Trophoblast cell (in vitro differentiated cells and primary cell): ENCODE measurements around the gene CADPS.

ENCODE experiments used
- DNase-seq, 2 donors: peaks; one replicate each; pipeline ENCODE4 v3.0.0-alpha.2; 2016
- H2AFZ ChIP-seq: 2 replicates; pipeline ENCODE4 v1.6.1; 2013; ENCODE audit warnings: low read length, moderate library complexity, mild to moderate bottlenecking; ENCODE audit not compliant: insufficient read depth, poor library complexity
- H2AK5ac ChIP-seq: 2 replicates; pipeline ENCODE4 v1.6.1; 2013; ENCODE audit warnings: mild to moderate bottlenecking, low read length
- H2BK120ac ChIP-seq: 2 replicates; pipeline ENCODE4 v1.6.1; 2013; ENCODE audit warnings: low read length, mild to moderate bottlenecking, moderate library complexity; ENCODE audit not compliant: insufficient read depth, poor library complexity
- H2BK12ac ChIP-seq: 2 replicates; pipeline ENCODE4 v1.6.1; 2013; ENCODE audit warnings: mild to moderate bottlenecking, low read length, moderate library complexity
- H2BK5ac ChIP-seq: 2 replicates; pipeline ENCODE4 v1.6.1; 2013; ENCODE audit warnings: low read length, low read depth, moderate library complexity, mild to moderate bottlenecking; ENCODE audit not compliant: poor library complexity
- H3K14ac ChIP-seq: 2 replicates; pipeline ENCODE4 v1.6.1; 2013; ENCODE audit warnings: mild to moderate bottlenecking, low read length
- H3K18ac ChIP-seq: 2 replicates; pipeline ENCODE4 v1.6.1; 2013; ENCODE audit warnings: mild to moderate bottlenecking, low read length
- H3K23ac ChIP-seq: 2 replicates; pipeline ENCODE4 v1.6.1; 2013; ENCODE audit warnings: low read length
- H3K27ac ChIP-seq: 2 replicates; pipeline ENCODE4 v1.5.1; 2013; ENCODE audit warnings: low read depth, mild to moderate bottlenecking, inconsistent platforms, low read length, moderate library complexity
- H3K27me3 ChIP-seq: 2 replicates; pipeline ENCODE4 v1.6.1; 2013; ENCODE audit warnings: inconsistent platforms, mild to moderate bottlenecking, low read length, moderate library complexity; ENCODE audit not compliant: insufficient read depth
- H3K36me3 ChIP-seq, 2 experiments: 1 replicate in 1 of 2; 2 replicates in 1 of 2; pipeline ENCODE4 v1.6.1; 2013; ENCODE audit warnings: low read length in 2 of 2, mild to moderate bottlenecking in 2 of 2, moderate library complexity in 1 of 2; ENCODE audit not compliant: insufficient read depth in 2 of 2, control insufficient read depth in 1 of 2
- H3K4ac ChIP-seq: 2 replicates; pipeline ENCODE4 v1.6.1; 2013; ENCODE audit warnings: low read depth, mild to moderate bottlenecking, low read length, moderate library complexity
- H3K4me1 ChIP-seq, 2 experiments: 1 replicate in 1 of 2; 2 replicates in 1 of 2; pipeline ENCODE4 v1.6.1; 2013; ENCODE audit warnings: low read length in 2 of 2, mild to moderate bottlenecking in 2 of 2, moderate library complexity in 1 of 2; ENCODE audit not compliant: insufficient read depth in 2 of 2, control insufficient read depth in 1 of 2
- H3K4me2 ChIP-seq: 2 replicates; pipeline ENCODE4 v1.6.1; 2013; ENCODE audit warnings: inconsistent platforms, mild to moderate bottlenecking, low read length, moderate library complexity
- H3K4me3 ChIP-seq: 2 replicates; pipeline ENCODE4 v1.5.1; 2013; ENCODE audit warnings: mild to moderate bottlenecking, low read depth, low read length, inconsistent platforms
- H3K79me1 ChIP-seq: one replicate; pipeline ENCODE4 v1.6.1; 2013; ENCODE audit warnings: low read length
- H3K79me2 ChIP-seq: 2 replicates; pipeline ENCODE4 v1.6.1; 2013; ENCODE audit warnings: low read length, mild to moderate bottlenecking; ENCODE audit not compliant: control insufficient read depth, insufficient read depth, poor library complexity
- H3K9ac ChIP-seq: 2 replicates; pipeline ENCODE4 v1.6.1; 2013; ENCODE audit warnings: mild to moderate bottlenecking, low read length
- H3K9me3 ChIP-seq: 2 replicates; pipeline ENCODE4 v1.6.1; 2013; ENCODE audit warnings: low read depth, mild to moderate bottlenecking, control low read depth, inconsistent platforms, low read length; ENCODE audit not compliant: insufficient read depth
- H4K12ac ChIP-seq: 2 replicates; pipeline ENCODE4 v1.6.1; 2013; ENCODE audit warnings: low read depth, mild to moderate bottlenecking, low read length, moderate library complexity
- H4K8ac ChIP-seq: 2 replicates; pipeline ENCODE4 v1.6.1; 2013; ENCODE audit warnings: low read depth, mild to moderate bottlenecking, low read length, moderate library complexity
- H4K91ac ChIP-seq: one replicate; pipeline ENCODE4 v1.6.1; 2013; ENCODE audit warnings: low read depth, mild to moderate bottlenecking, low read length, moderate library complexity
- WGBS: extraction: QIAGEN DNeasy Blood & Tissue Kit; methylation state at CpG from one replicate; pipeline ENCODE4 v1.1.7; 2013; ENCODE audit warnings: missing lambda C conversion rate; ENCODE audit not compliant: insufficient read length, insufficient coverage; ENCODE audit errors: extremely low coverage; 5-methylcytosine and 5-hydroxymethylcytosine counted together

CADPS gene

DNA sequence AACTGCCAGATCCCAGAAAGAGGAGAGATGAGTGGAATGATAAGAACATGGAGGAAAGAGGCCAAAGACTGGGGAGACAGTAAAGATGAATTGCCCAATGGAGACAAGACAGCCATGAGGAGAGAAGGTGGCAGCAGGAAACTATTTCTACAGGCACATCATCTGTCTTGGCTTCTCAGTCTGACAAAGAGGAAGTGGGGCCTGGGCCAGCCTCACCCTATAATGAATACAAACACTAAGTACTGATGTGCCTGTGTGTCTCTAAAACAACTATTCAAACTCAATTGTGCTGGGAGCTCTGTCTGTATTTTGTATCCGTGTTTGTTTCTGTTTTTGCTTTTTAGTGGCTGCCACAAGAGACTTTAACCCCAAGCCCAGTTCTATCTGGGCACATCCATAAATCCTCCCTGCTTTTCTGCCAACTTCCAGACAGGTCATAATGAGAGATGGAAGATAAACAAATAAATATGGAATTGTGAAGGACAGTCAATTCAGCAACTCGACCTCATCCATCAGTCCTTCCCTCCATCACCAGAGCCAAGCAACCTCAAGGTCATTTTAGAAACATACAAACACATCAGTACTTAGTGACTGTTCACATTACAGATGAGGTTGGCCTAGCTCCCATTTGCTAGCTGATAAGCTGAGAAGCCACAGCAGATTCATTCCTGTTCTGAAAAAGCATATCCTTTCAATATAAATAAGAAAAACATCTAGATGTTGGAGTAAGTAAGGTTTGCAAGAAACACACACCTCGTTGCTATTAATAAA, 116.7 kb downstream of the CADPS start:
- Histone ChIP-seq H4K12ac (no peak overlapping the region), H3K9ac (no peak overlapping the region), H3K36me3 (no peaks in the 10 kb centered on the region), H3K23ac (no peak overlapping the region), H2AFZ (no peak overlapping the region), H3K4ac (no peak overlapping the region), H3K79me1 (no peaks in the 10 kb centered on the region), H2BK12ac (no peak overlapping the region), H2BK5ac (no peak overlapping the region), H2BK120ac (no peak overlapping the region), H4K91ac (no peak overlapping the region), H3K4me3 (no peak overlapping the region), H3K4me1 (no peaks in the 10 kb centered on the region), H4K8ac (no peak overlapping the region), H3K4me2 (no peak overlapping the region), H3K27ac (no peak overlapping the region), H3K18ac (no peak overlapping the region), H2AK5ac (no peak overlapping the region), H3K27me3 (no peaks in the 10 kb centered on the region), H3K14ac (no peak overlapping the region), H3K79me2 (no peaks in the 10 kb centered on the region), H3K9me3 (no peaks in the 10 kb centered on the region)
- no CpG with 5 or more reads among the region's 3 CpGs for WGBS
- no peak for DNase-seq

DNA sequence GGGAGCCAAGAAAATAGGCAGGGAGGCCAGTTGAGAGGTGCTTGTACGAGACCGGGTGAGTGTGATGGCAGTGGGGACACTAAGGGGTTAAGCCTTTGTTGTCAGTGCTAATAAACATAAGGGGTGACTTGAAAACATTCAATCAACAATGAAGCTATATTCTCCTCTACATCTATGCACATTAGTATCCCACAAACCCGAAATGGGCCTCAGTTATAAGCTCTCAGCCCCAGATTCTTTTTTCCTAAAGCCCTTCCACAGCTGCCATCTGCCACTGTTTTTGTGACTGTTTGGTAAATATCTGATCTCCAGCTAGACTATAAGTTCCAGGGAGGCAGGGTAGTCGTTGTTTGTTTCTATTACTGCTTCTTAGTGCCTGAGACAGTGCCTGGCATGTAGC, 118.2 kb downstream of the CADPS start:
- Histone ChIP-seq H3K79me1 (no peaks in the 10 kb centered on the region), H4K91ac (no peak overlapping the region), H4K8ac (no peak overlapping the region), H3K4me3 (no peak overlapping the region), H3K9me3 (no peaks in the 10 kb centered on the region), H3K4me2 (no peak overlapping the region), H3K27me3 (no peaks in the 10 kb centered on the region), H4K12ac (no peak overlapping the region), H2AFZ (no peak overlapping the region), H2BK12ac (no peak overlapping the region), H3K27ac (no peak overlapping the region), H3K14ac (no peak overlapping the region), H2AK5ac (no peak overlapping the region), H3K36me3 (no peaks in the 10 kb centered on the region), H2BK120ac (no peak overlapping the region), H3K9ac (no peak overlapping the region), H2BK5ac (no peak overlapping the region), H3K79me2 (no peaks in the 10 kb centered on the region), H3K23ac (no peak overlapping the region), H3K4me1 (no peaks in the 10 kb centered on the region), H3K4ac (no peak overlapping the region), H3K18ac (no peak overlapping the region)
- WGBS, result no CpG with 5 or more reads among the region's 4 CpGs
- DNase-seq, result no peak

DNA sequence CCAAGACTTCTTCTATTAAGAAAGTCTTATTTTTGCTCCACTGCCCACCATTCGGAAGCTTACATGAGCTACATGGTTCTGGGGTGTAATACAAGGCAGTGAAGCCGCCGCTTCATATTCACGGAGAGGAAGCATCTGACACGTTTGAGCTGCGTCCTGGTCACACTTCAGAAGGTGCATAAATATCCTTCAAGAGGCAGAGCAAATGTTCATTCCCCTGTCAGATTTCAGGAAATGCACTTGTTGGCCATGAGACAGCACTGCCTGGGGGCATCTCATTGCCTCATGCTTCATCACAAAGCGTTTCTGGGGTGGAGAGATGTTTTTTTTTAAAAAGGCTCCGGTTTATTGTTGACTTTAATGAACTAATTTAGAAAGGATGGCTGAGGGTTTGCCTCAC, 119.9 kb downstream of the CADPS start:
- Histone ChIP-seq H4K91ac (no peak overlapping the region), H3K9ac (no peak overlapping the region), H3K9me3 (no peaks in the 10 kb centered on the region), H2BK120ac (no peak overlapping the region), H3K18ac (no peak overlapping the region), H3K4ac (no peak overlapping the region), H3K27me3 (no peaks in the 10 kb centered on the region), H3K36me3 (no peaks in the 10 kb centered on the region), H3K79me2 (no peaks in the 10 kb centered on the region), H3K14ac (no peak overlapping the region), H4K8ac (no peak overlapping the region), H2AFZ (no peak overlapping the region), H3K27ac (no peak overlapping the region), H3K23ac (no peak overlapping the region), H3K79me1 (no peaks in the 10 kb centered on the region), H3K4me2 (no peak overlapping the region), H2AK5ac (no peak overlapping the region), H3K4me3 (no peak overlapping the region), H3K4me1 (no peaks in the 10 kb centered on the region), H4K12ac (no peak overlapping the region), H2BK5ac (no peak overlapping the region), H2BK12ac (no peak overlapping the region)
- WGBS, result no CpG with 5 or more reads among the region's 8 CpGs
- no peak for DNase-seq

DNA sequence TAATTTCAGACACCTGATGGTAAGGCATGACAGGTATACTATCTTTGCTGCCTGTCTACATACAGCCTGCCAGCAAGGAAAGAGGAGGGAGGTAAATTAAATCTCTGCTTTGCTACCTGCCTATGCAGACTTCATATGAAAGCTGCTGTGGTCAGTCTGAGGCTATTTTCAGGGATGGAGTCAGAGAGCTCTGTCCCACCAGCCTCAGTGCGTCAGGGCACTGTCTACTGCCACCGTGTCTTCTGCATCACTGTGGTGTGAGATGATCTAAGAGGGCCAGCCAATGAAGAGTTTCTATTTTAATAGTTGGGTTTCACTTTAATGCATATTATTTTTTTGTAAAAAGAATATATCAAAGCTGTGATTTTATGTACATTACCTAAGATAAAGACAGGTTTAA, 125.6 kb downstream of the CADPS start:
- Histone ChIP-seq H3K36me3 (no peaks in the 10 kb centered on the region), H3K14ac (no peak overlapping the region), H3K4me2 (no peak overlapping the region), H3K23ac (no peak overlapping the region), H2BK5ac (no peak overlapping the region), H3K79me1 (no peaks in the 10 kb centered on the region), H2BK12ac (no peak overlapping the region), H4K8ac (no peak overlapping the region), H3K4ac (no peak overlapping the region), H4K12ac (no peak overlapping the region), H3K27me3 (no peaks in the 10 kb centered on the region), H4K91ac (no peak overlapping the region), H2BK120ac (no peak overlapping the region), H2AK5ac (no peak overlapping the region), H3K27ac (no peak overlapping the region), H3K9ac (no peak overlapping the region), H3K79me2 (no peaks in the 10 kb centered on the region), H3K4me1 (no peaks in the 10 kb centered on the region), H3K9me3 (no peaks in the 10 kb centered on the region), H3K18ac (no peak overlapping the region), H3K4me3 (no peak overlapping the region), H2AFZ (no peak overlapping the region)
- WGBS, result no CpG with 5 or more reads among the region's 2 CpGs
- DNase-seq, result no peak
